ENCODE data around the gene SCGB1D1.

- TF ChIP-seq GATA2 (IDR thresholded peaks at IDR 0.05; ENCODE audit: low read depth, low read length): no peak
- no peak for TF ChIP-seq GATA3 (IDR thresholded peaks at IDR 0.05; ENCODE audit: low read depth, low read length)
These were observed 14.4 kb downstream of the SCGB1D1 start for GRCh38 chr11:62204430-62204829.

Measured in SH-SY5Y (cell line).